Epithelial cell of esophagus (primary cell): ENCODE results near the gene LARGE2.

Experiments
- DNase-seq: peaks from one replicate; pipeline ENCODE4 v3.0.0; 2010; ENCODE audit warnings: low read depth
- H3K4me3 ChIP-seq: 2 replicates; pipeline ENCODE4 v1.5.1; 2011; ENCODE audit warnings: mild to moderate bottlenecking, low read length, control low read depth
- CTCF ChIP-seq: IDR thresholded peaks from 2 replicates; pipeline ENCODE4 v1.5.1; 2011; ENCODE audit warnings: low read depth, mild to moderate bottlenecking, low read length, control low read depth, inconsistent platforms; ENCODE audit not compliant: insufficient read depth; ENCODE audit errors: missing control alignments

Gene LARGE2

DNA sequence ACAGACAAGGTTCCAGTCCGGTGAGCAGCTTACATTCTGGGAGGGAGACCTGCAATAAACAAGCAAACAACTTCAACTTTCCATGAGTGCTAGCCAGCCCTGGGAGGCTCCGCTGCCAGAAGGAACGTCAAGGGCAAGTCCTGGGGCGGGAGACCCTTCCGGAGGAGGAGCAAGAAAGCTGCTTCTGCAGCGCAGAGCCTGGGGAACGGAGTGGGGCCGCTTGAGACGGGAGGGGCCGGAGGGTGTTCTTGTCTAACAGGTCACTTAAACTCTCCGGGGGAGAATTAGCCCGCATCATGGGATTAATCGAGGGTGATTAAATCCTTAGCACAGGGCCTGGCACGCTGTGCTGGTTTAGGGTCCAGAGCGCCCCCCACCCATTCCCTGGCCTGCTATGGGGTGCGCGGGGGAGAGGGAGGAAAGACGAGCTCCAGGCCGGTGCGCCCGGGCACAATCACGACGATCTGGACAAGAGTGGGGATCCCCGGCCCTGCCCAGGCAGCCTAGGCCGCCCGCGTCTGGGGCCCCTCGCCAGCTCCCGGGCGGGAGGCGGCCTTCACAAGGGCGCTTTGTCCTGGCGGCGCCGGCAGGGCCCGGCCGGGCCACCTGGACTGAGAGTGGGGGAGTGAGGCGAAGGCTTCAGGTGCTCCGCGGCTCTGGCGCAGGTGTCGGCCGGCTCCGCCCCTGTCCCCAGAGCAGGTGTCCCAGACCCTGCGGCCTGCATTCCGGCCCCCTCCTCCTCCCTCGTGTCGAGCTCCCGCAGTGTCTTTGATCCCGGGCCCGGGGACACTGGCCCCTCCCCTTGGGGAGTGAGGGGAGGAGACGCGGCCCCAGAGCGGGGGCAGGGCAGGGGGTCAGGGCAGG lies 663 bp upstream of the LARGE2 start:
- H3K4me3 ChIP-seq = peak overlapping the region; percentile 4
- TF ChIP-seq CTCF = no peak

GRCh38 chr11:45924036-45924915 lies 1.8 kb downstream of the LARGE2 start:
- DNase-seq = no peak
- H3K4me3 ChIP-seq = no peak overlapping the region
- no peak for TF ChIP-seq CTCF

More for the DNA sequence above, 663 bp upstream of the LARGE2 start:
- no peak for DNase-seq

GRCh38 chr11:45924927-45925326 lies 2.5 kb downstream of the LARGE2 start:
- no peak for DNase-seq
- TF ChIP-seq CTCF = no peak
- no peak overlapping the region for H3K4me3 ChIP-seq

DNA sequence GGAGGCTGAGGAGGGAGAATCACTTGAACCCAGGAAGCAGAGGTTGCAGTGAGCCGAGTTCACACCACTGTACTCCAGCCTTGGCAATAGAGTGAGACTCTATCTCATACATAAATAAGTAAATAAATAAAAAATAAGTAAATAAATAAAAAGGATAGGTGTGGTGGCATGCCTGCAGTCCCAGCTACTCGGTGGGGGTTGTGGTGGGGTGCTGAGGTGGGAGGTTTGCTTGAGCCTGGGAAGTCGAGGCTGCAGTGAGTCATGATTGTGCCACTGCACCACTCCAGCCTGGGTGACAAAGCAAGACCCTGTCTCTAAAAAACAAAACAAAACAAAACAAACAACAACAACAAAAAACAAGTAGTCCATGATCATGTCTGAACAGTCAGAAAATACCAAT lies 3.1 kb downstream of the LARGE2 start:
- no peak overlapping the region for H3K4me3 ChIP-seq
- no peak for TF ChIP-seq CTCF
- DNase-seq = no peak

GRCh38 chr11:45926001-45926401 lies 3.5 kb downstream of the LARGE2 start:
- no peak for DNase-seq
- no peak for TF ChIP-seq CTCF
- no peak overlapping the region for H3K4me3 ChIP-seq

DNA sequence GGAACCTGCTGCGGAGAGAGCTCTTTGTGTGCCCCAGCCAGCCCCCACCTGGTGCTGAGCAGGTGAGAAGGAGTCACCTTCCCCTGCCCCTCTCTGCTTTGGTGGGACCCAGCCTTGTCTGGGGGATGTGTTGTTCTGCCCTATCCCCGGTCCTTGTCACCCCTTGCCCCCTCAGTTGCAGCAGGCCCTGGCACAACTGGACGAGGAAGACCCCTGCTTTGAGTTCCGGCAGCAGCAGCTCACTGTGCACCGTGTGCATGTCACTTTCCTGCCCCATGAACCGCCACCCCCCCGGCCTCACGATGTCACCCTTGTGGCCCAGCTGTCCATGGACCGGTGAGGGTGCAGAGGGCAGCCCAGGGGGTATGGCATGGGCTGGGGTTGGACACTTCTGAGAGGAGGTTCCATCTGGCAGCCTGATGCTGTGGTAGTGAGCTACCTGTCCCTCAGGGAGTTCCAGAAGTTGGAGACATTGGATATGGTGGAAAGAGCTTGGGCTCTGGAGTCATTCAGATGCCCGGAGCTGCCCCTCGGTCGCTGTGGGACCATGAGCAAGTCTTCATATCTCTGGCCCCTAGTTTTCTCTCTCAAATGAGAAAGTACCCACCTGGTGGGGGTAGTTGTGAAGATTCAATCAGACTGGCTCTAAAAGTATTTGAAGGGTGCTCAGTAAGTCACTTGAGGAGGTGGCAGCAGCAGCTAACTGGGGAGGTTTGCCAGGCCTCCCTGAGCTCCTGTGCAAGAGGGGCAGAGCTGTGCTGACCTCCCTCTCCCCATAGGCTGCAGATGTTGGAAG lies 4.3 kb downstream of the LARGE2 start:
- H3K4me3 ChIP-seq = no peak overlapping the region
- no peak for DNase-seq
- no peak for TF ChIP-seq CTCF
